Measurements from ENCODE around the gene MAP3K12.

DNA sequence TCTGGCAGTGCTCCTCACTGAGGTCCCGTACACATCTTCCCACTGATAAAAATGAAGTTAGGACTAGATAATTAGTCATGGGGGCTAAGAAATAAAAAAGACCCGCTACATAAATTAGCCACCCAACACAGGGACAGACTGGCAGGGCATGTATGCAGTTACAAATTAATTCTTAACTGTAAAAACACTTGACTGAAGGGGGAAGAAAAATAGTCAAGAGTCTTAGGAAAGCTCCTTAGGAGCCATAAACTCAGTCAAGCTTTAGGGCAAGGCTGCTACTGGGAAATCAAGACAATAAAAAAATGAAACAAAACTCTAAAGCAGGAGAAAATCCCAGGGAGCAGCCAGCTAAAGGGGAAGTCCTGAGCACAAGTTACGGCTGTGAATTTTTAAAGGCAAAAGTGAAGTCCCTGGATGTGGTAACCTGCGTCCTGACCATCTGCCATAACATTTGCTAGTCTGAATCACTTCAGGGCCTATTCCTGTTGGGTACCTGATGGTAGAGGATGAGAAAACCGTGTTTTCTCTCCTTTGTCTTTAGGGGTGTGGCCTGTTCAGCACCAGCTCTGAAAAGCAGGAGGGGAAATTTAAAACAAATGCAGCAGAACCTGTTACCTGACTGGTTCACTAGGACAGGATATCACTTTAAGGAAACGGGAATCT is 15.5 kb upstream of the MAP3K12 start:
- TF ChIP-seq EZH2 (IDR thresholded peaks at IDR 0.05; ENCODE audit: insufficient read depth, low read length) = no peak
- TF ChIP-seq, protein P1, sequence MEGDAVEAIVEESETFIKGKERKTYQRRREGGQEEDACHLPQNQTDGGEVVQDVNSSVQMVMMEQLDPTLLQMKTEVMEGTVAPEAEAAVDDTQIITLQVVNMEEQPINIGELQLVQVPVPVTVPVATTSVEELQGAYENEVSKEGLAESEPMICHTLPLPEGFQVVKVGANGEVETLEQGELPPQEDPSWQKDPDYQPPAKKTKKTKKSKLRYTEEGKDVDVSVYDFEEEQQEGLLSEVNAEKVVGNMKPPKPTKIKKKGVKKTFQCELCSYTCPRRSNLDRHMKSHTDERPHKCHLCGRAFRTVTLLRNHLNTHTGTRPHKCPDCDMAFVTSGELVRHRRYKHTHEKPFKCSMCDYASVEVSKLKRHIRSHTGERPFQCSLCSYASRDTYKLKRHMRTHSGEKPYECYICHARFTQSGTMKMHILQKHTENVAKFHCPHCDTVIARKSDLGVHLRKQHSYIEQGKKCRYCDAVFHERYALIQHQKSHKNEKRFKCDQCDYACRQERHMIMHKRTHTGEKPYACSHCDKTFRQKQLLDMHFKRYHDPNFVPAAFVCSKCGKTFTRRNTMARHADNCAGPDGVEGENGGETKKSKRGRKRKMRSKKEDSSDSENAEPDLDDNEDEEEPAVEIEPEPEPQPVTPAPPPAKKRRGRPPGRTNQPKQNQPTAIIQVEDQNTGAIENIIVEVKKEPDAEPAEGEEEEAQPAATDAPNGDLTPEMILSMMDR (IDR thresholded peaks at IDR 0.05; ENCODE audit: insufficient read depth, low read depth, low read length) = no peak
